ENCODE measurements around the gene NRSN2.
A peak's percentile ranks its signal among the peaks of the same experiment; 100 is the strongest.
"Not testable (repeated sequence)": the region's sequence is repeated elsewhere in the genome, so short reads cannot be mapped to it uniquely, and the experiment has no call there.

NRSN2 gene

GRCh38 chr20:324177-325044, 22.5 kb upstream of the NRSN2 start:
- peak; percentile 96 for DNase-seq
- in situ Hi-C loops (cut with MboI; ENCODE audit: low pct_unique_long_range_greater_than_20kb, low sequenced_read_pairs) = no loop called here

GRCh38 chr20:325045-325888, 21.6 kb upstream of the NRSN2 start, which contains the start of gene SOX12:
Gene SOX12 (plus strand): TSS chr20:325552. CDS start chr20:325925, 373 bp downstream.
- DNase-seq = peak; percentile 96
- in situ Hi-C loops (cut with MboI; ENCODE audit: low pct_unique_long_range_greater_than_20kb, low sequenced_read_pairs) = no loop called here

GRCh38 chr20:325889-326644, 20.8 kb upstream of the NRSN2 start:
- in situ Hi-C loops (cut with MboI; ENCODE audit: low pct_unique_long_range_greater_than_20kb, low sequenced_read_pairs) = no loop called here
- peak; percentile 67 for DNase-seq

- in situ Hi-C loops (cut with MboI; ENCODE audit: low pct_unique_long_range_greater_than_20kb, low sequenced_read_pairs) = no loop called here
- DNase-seq = peak; percentile 55
These were observed 20.2 kb upstream of the NRSN2 start for GRCh38 chr20:326645-327185.

- DNase-seq = peak; percentile 93
- in situ Hi-C loops (cut with MboI; ENCODE audit: low pct_unique_long_range_greater_than_20kb, low sequenced_read_pairs) = no loop called here
These were observed 19.5 kb upstream of the NRSN2 start for GRCh38 chr20:327186-328026.

GRCh38 chr20:328027-328974, 18.6 kb upstream of the NRSN2 start:
- in situ Hi-C loops (cut with MboI; ENCODE audit: low pct_unique_long_range_greater_than_20kb, low sequenced_read_pairs) = no loop called here
- DNase-seq = no peak

- DNase-seq = no peak
- in situ Hi-C loops (cut with MboI; ENCODE audit: low pct_unique_long_range_greater_than_20kb, low sequenced_read_pairs) = no loop called here
These were observed 17.8 kb upstream of the NRSN2 start for GRCh38 chr20:328975-329695.

- DNase-seq = no peak
- in situ Hi-C loops (cut with MboI; ENCODE audit: low pct_unique_long_range_greater_than_20kb, low sequenced_read_pairs) = no loop called here
These were observed 17.1 kb upstream of the NRSN2 start for GRCh38 chr20:329851-330232.

GRCh38 chr20:330233-331149, 16.4 kb upstream of the NRSN2 start:
- DNase-seq = peak; percentile 82
- in situ Hi-C loops (cut with MboI; ENCODE audit: low pct_unique_long_range_greater_than_20kb, low sequenced_read_pairs) = no loop called here

- no peak for DNase-seq
- in situ Hi-C loops (cut with MboI; ENCODE audit: low pct_unique_long_range_greater_than_20kb, low sequenced_read_pairs) = no loop called here
These were observed 12.3 kb upstream of the NRSN2 start for GRCh38 chr20:334578-334977.

- in situ Hi-C loops (cut with MboI; ENCODE audit: low pct_unique_long_range_greater_than_20kb, low sequenced_read_pairs) = not testable (repeated sequence)
These were observed 10.9 kb upstream of the NRSN2 start for GRCh38 chr20:336040-336439.

GRCh38 chr20:341682-342081, 5.2 kb upstream of the NRSN2 start:
- peak; percentile 59 for DNase-seq

More at GRCh38 chr20:336040-336439, 10.9 kb upstream of the NRSN2 start:
- DNase-seq = not testable (repeated sequence)

GRCh38 chr20:343107-343506, 3.8 kb upstream of the NRSN2 start:
- no peak for DNase-seq
- in situ Hi-C loops (cut with MboI; ENCODE audit: low pct_unique_long_range_greater_than_20kb, low sequenced_read_pairs) = no loop called here

More at GRCh38 chr20:341682-342081, 5.2 kb upstream of the NRSN2 start:
- in situ Hi-C loops (cut with MboI; ENCODE audit: low pct_unique_long_range_greater_than_20kb, low sequenced_read_pairs) = no loop called here

GRCh38 chr20:346033-346639, 775 bp upstream of the NRSN2 start:
- in situ Hi-C loops (cut with MboI; ENCODE audit: low pct_unique_long_range_greater_than_20kb, low sequenced_read_pairs) = no loop called here
- no peak for DNase-seq

GRCh38 chr20:347317-347639, 367 bp downstream of the NRSN2 start:
- in situ Hi-C loops (cut with MboI; ENCODE audit: low pct_unique_long_range_greater_than_20kb, low sequenced_read_pairs) = no loop called here
- DNase-seq = no peak
